HFFc6 (cell line): ENCODE data around the gene GNPTAB. TPM values are rescaled to one million over a fixed set of nuclear protein-coding genes. Genes with fewer than 3 reads are reported as not detected.

ENCODE experiments used
- DNase-seq: peaks from one replicate; pipeline ENCODE4 v3.0.0-alpha.2; 2018
- H3K27ac Mint-ChIP-seq: 2 replicates; pipeline ENCODE4 v1.8.0; 2020; ENCODE audit warnings: mild to moderate bottlenecking, mixed read lengths
- H3K27me3 Mint-ChIP-seq: 2 replicates; pipeline ENCODE4 v1.8.0; 2021; ENCODE audit warnings: mild to moderate bottlenecking, moderate library complexity, mixed read lengths; ENCODE audit not compliant: insufficient read depth
- H3K36me3 Mint-ChIP-seq: 2 replicates; pipeline ENCODE4 v1.8.0; 2021; ENCODE audit warnings: low read depth, mixed read lengths
- H3K4me1 Mint-ChIP-seq: 2 replicates; pipeline ENCODE4 v1.8.0; 2020; ENCODE audit warnings: low read depth, mixed read lengths
- H3K4me3 Mint-ChIP-seq: 2 replicates; pipeline ENCODE4 v1.8.0; 2020; ENCODE audit warnings: mild to moderate bottlenecking, moderate library complexity, mixed read lengths
- H3K9me3 Mint-ChIP-seq: 2 replicates; pipeline ENCODE4 v1.8.0; 2020; ENCODE audit warnings: mild to moderate bottlenecking, mixed read lengths
- total RNA-seq, 6 experiments: library from RNA; stranded (reverse); fragmentation: NEBNext Ultra II Directional; extraction: Animal tissue kit (Norgen Biotek cat#: 25700); gene quantifications; 2 replicates in 1 of 6; 3 replicates in 5 of 6; pipeline ENCODE4 v1.2.3, GENCODE V29; 2021
- TF ChIP-seq, protein P1 (sequence below): fragments of 200-600 bp; sonication (generic); IDR thresholded peaks from 2 replicates; pipeline ENCODE4 v1.5.0; 2021; ENCODE audit warnings: antibody characterized with exemption, mild to moderate bottlenecking

Gene GNPTAB
- total RNA-seq, 6 experiments from 2014 or later: 37.1 to 53.6 (median 44.9) TPM

GRCh38 chr12:101847325-101847724, 16.6 kb upstream of the GNPTAB start:
- Mint-ChIP-seq H3K36me3 (no peaks in the 10 kb centered on the region), H3K4me3 (no peak overlapping the region)
- TF ChIP-seq, protein P1, sequence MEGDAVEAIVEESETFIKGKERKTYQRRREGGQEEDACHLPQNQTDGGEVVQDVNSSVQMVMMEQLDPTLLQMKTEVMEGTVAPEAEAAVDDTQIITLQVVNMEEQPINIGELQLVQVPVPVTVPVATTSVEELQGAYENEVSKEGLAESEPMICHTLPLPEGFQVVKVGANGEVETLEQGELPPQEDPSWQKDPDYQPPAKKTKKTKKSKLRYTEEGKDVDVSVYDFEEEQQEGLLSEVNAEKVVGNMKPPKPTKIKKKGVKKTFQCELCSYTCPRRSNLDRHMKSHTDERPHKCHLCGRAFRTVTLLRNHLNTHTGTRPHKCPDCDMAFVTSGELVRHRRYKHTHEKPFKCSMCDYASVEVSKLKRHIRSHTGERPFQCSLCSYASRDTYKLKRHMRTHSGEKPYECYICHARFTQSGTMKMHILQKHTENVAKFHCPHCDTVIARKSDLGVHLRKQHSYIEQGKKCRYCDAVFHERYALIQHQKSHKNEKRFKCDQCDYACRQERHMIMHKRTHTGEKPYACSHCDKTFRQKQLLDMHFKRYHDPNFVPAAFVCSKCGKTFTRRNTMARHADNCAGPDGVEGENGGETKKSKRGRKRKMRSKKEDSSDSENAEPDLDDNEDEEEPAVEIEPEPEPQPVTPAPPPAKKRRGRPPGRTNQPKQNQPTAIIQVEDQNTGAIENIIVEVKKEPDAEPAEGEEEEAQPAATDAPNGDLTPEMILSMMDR: no peak

DNA sequence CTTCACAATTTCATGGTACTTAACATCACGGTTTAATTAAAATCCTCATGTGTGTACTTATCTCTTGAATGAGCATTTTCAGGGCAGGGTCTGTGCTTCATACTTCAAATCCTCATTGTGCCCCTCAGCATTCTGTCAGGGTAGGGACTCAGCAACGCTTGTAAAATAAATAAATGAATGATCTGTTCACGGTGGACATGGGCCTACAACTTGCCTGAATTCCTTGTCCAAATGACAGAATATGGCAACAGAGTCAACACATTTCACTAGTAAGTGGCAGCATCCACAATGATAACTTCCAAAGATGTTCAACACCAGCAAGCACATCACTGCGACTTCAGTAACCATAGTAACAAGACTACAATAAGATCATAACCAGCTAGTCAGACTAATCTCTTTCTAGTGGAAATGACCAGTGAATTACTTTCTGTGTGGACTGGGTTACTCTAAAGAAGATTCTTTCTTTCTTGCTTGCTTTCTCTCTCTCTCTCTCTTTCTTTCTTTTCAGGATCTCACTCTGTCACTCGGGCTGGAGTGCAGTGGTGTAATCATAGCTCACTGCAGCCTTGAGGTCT, 14.5 kb upstream of the GNPTAB start:
- H3K27ac Mint-ChIP-seq: peak overlapping the region; percentile 2; the same call in 1 of the 2 replicates
- TF ChIP-seq, protein P1: no peak
- no peaks in the 10 kb centered on the region; the same call in 1 of the 2 replicates for H3K27me3 Mint-ChIP-seq
- no peaks in the 10 kb centered on the region for H3K36me3 Mint-ChIP-seq
- no peak overlapping the region for H3K4me3 Mint-ChIP-seq
- peaks cover 9% of the 10 kb centered on the region for H3K4me1 Mint-ChIP-seq
- no peaks in the 10 kb centered on the region for H3K9me3 Mint-ChIP-seq
- DNase-seq: no peak

More at GRCh38 chr12:101847325-101847724, 16.6 kb upstream of the GNPTAB start:
- no peak overlapping the region for H3K27ac Mint-ChIP-seq
- no peaks in the 10 kb centered on the region for H3K9me3 Mint-ChIP-seq
- no peak for DNase-seq
- H3K4me1 Mint-ChIP-seq: peaks cover 6% of the 10 kb centered on the region; the same call in 1 of the 2 replicates
- no peaks in the 10 kb centered on the region; the same call in 1 of the 2 replicates for H3K27me3 Mint-ChIP-seq

- TF ChIP-seq, protein P1: no peak
- no peak for DNase-seq
- no peak overlapping the region for H3K27ac Mint-ChIP-seq
- no peaks in the 10 kb centered on the region for H3K36me3 Mint-ChIP-seq
- no peaks in the 10 kb centered on the region; the same call in 1 of the 2 replicates for H3K27me3 Mint-ChIP-seq
- no peaks in the 10 kb centered on the region for H3K9me3 Mint-ChIP-seq
- H3K4me1 Mint-ChIP-seq: peaks cover 15% of the 10 kb centered on the region
- no peak overlapping the region for H3K4me3 Mint-ChIP-seq
These were observed 10.3 kb upstream of the GNPTAB start for GRCh38 chr12:101841069-101841468.

DNA sequence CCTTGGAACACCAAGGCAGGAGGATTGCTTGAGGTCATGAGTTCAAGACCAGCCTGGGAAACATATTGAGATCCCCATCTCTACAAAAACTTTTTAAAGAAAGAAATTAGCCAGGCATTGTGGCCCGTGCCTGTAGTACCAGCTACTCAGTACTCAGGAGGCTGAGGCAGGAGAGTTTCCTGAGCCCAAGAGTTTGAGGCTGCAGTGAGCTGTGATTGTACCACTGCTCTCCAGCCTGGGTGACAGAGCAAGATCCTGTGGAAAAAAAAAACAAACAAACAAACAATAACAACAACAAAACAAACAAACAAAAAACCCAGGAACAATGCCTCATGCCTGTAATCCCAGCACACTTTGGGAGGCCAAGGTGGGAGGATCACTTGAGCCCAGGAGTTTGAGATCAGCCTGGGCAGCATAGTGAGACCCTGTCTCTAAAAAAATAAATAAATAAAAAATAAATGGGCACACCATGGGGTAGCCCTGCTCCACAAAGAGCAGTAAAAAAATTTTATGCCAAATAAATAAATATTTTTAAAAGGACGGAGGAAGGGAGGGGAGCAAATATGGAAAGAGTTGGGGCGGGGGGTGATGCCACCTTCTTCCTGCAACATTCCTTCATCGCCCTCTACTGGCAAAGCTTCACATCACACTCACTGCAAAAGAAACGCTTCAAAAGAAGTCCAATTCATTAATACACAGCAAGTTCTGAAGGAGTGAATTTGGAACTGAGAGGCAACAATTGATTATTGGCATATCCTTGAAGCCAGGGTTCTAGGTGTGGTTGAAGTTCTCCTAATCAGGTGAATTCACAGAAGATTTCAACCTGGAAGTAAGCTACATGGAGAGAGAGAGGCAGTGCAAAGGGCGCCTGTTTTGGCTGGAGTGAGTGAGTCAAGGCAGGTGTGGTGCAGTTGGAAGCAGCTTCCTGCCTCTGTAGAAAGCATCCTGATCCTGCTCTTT, 8.8 kb upstream of the GNPTAB start:
- DNase-seq: peak; percentile 49
- Mint-ChIP-seq H3K36me3 (no peaks in the 10 kb centered on the region), H3K9me3 (no peaks in the 10 kb centered on the region), H3K27me3 (no peaks in the 10 kb centered on the region; the same call in 1 of the 2 replicates), H3K4me1 (peaks cover 9% of the 10 kb centered on the region), H3K27ac (no peak overlapping the region), H3K4me3 (no peak overlapping the region)
- TF ChIP-seq, protein P1: peak; percentile 91

DNA sequence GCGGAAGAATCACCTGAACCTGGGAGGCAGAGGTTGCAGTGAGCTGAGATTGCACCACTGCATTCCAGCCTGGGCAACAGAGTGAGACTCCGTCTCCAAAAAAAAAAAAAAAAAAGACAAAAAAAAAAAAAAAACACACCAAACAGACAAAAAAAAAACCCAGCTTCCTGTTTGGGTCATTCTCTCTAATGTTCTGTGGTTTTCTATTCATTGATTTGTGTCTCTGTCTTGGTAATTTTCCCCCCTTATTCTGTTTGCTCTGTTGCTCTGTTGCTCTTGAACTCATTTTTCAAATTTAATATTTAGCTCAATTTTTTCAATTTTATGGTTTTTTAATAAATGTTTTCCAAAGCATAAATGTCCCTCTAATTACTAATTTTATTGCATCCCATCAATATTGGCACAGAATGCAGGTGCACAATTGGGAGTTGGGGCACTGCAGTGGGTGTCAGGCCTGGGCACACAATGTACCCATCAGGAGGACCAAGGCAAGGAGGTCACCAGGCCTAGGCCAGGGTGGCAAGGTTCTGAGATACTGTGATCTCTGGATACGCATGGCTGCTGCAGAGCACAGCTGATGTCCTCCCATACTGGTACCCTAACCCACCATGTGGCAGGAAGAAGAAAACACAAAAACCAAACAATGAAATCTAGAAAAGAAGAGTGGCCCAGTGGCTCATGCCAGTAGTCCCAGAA, 8.0 kb upstream of the GNPTAB start:
- H3K4me3 Mint-ChIP-seq: no peak overlapping the region

More for the DNA sequence above, 8.0 kb upstream of the GNPTAB start:
- TF ChIP-seq, protein P1: no peak
- Mint-ChIP-seq H3K27ac (0 out of 2 replicates have a peak overlapping the region, but pooled peaks have one; percentile 25), H3K27me3 (no peaks in the 10 kb centered on the region), H3K36me3 (no peaks in the 10 kb centered on the region), H3K9me3 (no peaks in the 10 kb centered on the region), H3K4me1 (peaks cover 9% of the 10 kb centered on the region)
- DNase-seq: no peak
